GM19395 (cell line): ENCODE measurements around the gene MRPL52.
A peak's percentile ranks its signal among the peaks of the same experiment; 100 is the strongest.
"Not testable (repeated sequence)": the region's sequence is repeated elsewhere in the genome, so short reads cannot be mapped to it uniquely, and the experiment has no call there.

ENCODE experiments used
- ATAC-seq: cut with Tn5 transposase; IDR thresholded peaks from one replicate; pipeline ENCODE4 v1.9.1; 2021; ENCODE audit warnings: mild to moderate bottlenecking, moderate library complexity; ENCODE audit not compliant: unreplicated experiment

The MRPL52 gene

DNA sequence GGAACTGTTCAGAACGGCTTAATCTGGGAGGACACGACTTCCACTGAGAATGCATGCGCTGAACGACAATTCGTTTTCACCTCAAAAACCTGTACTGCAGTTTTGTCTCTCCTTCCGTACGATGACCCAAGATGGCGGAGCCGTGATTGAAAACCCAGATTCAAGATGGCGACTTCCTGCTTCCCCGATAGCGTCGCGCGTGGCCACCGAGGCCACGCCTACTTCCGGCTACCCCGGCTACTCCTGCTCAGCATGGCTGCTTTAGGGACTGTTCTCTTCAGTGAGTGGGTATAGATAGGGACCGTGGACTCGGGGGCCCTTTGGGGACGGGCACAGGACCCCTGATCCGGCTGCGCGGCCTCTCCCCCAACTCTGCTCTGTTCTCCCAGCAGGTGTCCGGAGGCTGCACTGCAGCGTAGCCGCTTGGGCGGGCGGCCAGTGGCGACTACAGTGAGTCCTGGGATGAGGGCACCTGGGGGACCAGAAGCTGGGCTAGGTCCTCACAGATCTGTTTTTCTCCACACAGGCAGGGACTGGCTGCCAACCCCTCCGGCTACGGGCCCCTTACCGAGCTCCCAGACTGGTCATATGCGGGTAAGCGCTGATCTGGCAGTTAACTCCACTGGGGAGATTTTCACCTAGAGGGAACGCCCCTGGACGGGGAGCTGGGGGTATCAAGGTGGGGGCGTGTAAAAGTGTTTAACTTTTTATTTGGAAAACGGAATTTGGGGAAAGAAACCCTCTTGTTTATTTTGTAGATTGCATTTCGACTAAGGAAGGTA is at the start of gene MRPL52:
MRPL52 (plus strand) TSS at position 227 of the 782 bp plus-strand sequence; CDS start at position 253, 26 bp downstream.
- ATAC-seq, result peak; percentile 88

DNA sequence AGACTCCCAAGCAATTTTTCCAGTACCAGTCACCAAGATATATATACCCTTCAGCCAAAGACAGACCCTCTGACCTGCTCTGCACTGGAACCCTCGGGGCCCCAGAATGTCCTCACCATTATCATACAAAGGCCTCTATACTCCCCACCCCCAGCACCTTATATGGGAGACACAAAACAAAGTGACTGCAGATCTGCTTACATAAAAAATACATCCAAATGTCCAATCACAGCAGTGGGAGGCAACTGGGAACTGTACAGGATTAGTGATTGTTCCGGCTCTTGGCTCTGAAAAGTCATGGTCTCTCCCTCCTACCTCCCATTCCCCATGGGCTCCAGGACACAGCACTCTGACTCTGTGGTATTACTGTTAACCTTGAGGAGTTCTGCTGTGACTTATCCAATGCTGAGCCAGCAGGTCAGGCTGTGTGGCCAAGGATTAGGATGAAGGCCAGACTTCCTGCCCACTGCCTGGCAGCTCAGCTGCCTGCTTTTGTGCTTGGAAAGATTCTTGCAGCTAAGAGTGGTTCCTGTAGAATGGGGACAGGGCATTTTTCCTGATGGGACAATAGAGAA is 49.5 kb upstream of the MRPL52 start:
- no peak for ATAC-seq

DNA sequence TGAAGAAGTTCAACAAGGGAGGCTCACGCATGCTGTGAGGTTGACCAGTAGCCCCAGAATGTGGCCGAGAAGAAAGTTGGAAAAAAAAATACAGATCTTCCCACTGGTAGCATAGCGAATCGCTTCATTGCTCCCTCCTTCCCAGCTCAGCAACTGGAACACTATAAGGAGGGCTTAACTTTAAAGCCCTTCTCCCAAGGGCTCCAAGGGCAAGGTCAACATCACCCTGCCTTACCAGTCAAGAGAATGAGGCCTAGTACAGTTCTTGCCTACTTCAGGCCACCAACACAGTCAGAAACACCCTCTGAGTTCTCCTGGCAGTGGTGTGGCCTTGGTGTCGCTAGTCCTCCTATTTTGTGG is 48.8 kb upstream of the MRPL52 start:
- ATAC-seq, result no peak

GRCh38 chr14:22781301-22781991 is 48.2 kb upstream of the MRPL52 start:
- no peak for ATAC-seq

DNA sequence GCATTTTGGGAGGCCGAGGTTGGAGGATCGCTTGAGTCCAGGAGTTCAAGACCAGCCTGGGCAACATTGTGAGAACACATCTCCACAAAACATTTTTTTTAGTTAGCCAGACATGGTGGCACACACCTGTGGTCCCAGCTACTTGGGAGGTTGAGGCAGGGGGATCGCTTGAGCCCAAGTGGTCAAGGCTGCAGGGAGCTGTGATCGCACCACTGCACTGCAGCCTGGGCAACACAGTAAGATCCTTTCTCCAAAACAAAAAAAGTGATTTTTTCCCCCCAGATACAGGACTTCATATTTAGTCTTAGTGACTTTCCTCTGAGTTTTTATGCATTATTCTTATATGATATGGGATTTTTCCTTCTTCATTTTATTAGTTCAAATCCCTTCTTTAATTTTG is 43.0 kb upstream of the MRPL52 start:
- ATAC-seq, result no peak

- no peak for ATAC-seq
Observed at GRCh38 chr14:22791301-22791700, 38.4 kb upstream of the MRPL52 start.

DNA sequence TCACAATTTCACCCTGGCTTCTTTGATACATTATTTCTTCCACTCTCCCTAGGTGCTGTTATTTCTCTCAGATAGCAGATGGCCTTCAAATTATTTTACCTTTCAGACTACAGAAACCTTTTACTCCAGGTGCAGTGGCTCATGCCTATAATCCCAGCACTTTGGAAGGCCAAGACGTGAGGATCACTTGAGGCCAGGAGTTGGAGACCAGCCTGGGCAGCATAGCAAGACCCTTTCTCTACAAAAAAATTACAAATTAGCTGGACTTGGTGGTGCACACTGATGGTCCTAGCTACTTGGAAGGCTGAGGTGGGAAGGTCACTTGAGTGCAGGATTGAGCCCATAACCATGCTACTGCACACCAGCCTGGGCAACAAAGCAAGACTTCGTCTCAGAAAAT is 37.5 kb upstream of the MRPL52 start:
- ATAC-seq, result no peak

DNA sequence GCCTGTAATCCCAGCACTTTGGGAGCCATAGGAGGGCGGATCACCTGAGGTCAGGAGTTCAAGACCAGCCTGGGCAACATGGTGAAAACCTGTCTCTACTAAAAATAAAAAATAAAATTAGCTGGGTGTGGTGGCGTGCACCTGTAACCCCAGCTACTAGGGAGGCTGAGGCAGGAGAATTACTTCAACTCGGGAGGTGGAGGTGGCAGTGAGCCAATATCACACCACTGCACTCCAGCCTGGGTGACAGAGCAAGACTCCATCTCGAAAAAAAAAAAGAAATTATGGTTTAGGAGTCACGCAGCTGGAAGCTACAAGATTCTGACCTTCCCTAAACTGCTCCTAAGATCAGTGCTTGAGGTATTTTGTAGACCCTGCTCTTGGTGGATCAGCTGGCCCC is 36.1 kb upstream of the MRPL52 start:
- ATAC-seq, result not testable (repeated sequence)

DNA sequence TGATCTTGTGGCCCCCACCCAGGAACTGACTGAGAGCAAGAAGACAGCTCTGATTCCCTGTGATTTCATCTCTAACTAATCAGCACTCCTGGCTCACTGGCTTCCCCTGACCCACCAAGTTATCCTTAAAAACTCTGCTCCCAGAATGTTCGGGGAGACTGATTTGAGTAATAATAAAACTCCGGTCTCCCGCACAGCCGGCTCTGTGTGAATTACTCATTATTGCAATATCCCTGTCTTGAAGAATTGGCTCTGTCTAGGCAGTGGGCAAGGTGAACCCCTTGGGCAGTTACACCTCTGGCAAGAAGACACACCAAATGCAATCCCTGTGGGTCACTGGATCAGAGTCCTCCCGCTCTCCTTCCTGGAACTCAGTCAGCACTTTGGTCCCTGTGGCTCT is 35.7 kb upstream of the MRPL52 start:
- no peak for ATAC-seq

GRCh38 chr14:22794551-22794951 is 35.1 kb upstream of the MRPL52 start:
- no peak for ATAC-seq

GRCh38 chr14:22796087-22796707 is 33.5 kb upstream of the MRPL52 start:
- peak; percentile 72 for ATAC-seq

GRCh38 chr14:22797017-22797917 is 32.4 kb upstream of the MRPL52 start:
- ATAC-seq, result no peak

DNA sequence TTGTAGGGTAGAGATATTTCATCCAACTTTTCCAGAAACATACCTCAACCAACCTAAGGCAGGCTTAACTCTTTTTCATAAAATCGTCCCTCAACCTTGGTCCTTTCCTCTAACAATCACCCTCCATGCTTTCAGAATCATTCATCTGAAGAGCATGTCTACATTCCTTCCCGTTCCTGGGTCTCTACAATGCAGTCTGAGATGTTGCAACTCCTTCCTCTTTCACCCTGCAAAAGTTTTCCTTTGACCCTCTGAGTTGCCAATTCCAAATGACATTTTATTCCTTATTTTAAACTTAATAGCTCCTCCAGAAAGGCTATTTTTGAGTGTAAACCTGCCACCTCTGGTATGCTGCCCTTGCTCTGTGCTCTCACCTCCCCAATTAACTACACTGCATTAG is 31.2 kb upstream of the MRPL52 start:
- ATAC-seq, result no peak

GRCh38 chr14:22800346-22800745 is 29.3 kb upstream of the MRPL52 start:
- ATAC-seq, result no peak

DNA sequence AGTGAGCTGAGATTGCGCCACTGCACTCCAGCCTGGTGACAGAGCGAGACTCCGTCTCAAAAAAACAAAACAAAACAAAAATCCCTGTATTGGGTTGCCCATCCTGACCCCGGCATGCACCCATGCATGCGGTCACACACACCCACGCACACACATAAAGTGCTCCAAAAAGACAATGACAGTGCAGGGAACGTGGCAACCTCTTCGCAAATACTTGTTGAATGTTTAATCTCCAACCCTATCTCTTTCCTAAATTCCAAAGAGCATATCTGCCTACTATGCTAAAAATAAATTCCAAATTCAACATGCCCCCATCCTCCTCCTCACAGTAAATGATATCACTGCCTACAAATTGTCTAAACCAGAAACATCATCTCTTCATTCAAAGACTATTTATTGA is 28.0 kb upstream of the MRPL52 start:
- ATAC-seq, result no peak

GRCh38 chr14:22802860-22803686 is 26.6 kb upstream of the MRPL52 start:
- ATAC-seq, result peak; percentile 48

- ATAC-seq, result peak; percentile 56
Observed at GRCh38 chr14:22803687-22803974, 26.1 kb upstream of the MRPL52 start.

DNA sequence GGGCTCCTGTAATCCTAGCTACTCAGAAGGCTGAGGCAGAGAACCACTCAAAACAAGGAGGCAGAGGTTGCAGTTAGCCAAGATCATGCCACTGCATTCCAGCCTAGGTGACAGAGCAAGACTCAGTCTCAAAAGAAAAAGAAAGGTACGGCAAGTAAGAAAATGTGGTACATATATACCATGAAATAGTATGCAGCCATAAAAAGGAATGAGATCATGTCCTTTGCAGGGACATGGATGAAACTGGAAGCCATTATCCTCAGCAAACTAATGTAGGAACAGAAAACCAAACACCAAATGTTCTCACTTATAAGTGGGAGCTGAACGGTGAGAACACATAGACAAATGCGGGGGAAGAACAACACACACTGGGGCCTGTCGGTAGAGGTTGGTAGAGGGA is 24.5 kb upstream of the MRPL52 start:
- ATAC-seq, result not testable (repeated sequence)

GRCh38 chr14:22807432-22808087 is 22.1 kb upstream of the MRPL52 start:
- no peak for ATAC-seq
